Gastroesophageal sphincter (tissue), 4 donors: Measurements from ENCODE around the gene AHSA1. TPM values are rescaled to one million over a fixed set of nuclear protein-coding genes. Genes with fewer than 3 reads are reported as not detected.

Experiments used
- ATAC-seq: fragments of 150-250 bp; one replicate; pipeline ENCODE4 v1.9.1; 2016; ENCODE audit warnings: mild to moderate bottlenecking, moderate library complexity
- H3K27ac ChIP-seq, 4 donors: fragments of 200-600 bp; sonication (generic) in 3 of 4; 1 replicate in 3 of 4; 2 replicates in 1 of 4; pipeline ENCODE4 v1.5.1; 2016 to 2019
- H3K27me3 ChIP-seq: fragments of 200-600 bp; sonication (generic); one replicate; pipeline ENCODE4 v1.5.1; 2019
- H3K36me3 ChIP-seq, 2 donors: fragments of 200-600 bp; sonication (generic); one replicate each; pipeline ENCODE4 v1.5.1; 2019; ENCODE audit warnings: control low read depth in 1 of 2
- H3K4me1 ChIP-seq, 3 donors: fragments of 200-600 bp; sonication (generic); 1 replicate in 2 of 3; 2 replicates in 1 of 3; pipeline ENCODE4 v1.5.1; 2016 to 2019; ENCODE audit warnings: control low read depth in 2 of 3
- H3K4me3 ChIP-seq, 2 donors: fragments of 200-600 bp; sonication (generic); one replicate each; pipeline ENCODE4 v1.5.1; 2019; ENCODE audit warnings: mild to moderate bottlenecking in 1 of 2, moderate library complexity in 1 of 2
- H3K9me3 ChIP-seq, 3 donors: fragments of 200-600 bp; sonication (generic); one replicate each; pipeline ENCODE4 v1.5.1; 2017 to 2019; ENCODE audit warnings: control low read depth in 2 of 3
- EP300 ChIP-seq: sonication (generic); formaldehyde crosslinking; IDR thresholded peaks from one replicate; pipeline ENCODE4 v1.6.1; 2017; ENCODE audit warnings: antibody characterized with exemption, mild to moderate bottlenecking
- POLR2A ChIP-seq, 2 donors: fragments of 450-650 bp; IDR thresholded peaks; one replicate each; pipeline ENCODE4 v1.6.1; 2017; ENCODE audit warnings: antibody characterized with exemption in 2 of 2, mild to moderate bottlenecking in 2 of 2, moderate library complexity in 1 of 2
- POLR2AphosphoS5 ChIP-seq: sonication (generic); formaldehyde crosslinking; IDR thresholded peaks from one replicate; pipeline ENCODE4 v1.6.1; 2017; ENCODE audit warnings: antibody characterized with exemption
- WGBS, 2 donors: methylation state at CpG; one replicate each; pipeline ENCODE4 v1.1.5; 2018; ENCODE audit warnings: low coverage in 1 of 2; 5-methylcytosine and 5-hydroxymethylcytosine counted together
- total RNA-seq, 4 donors: library from RNA; depleted of rRNA; stranded (reverse); fragments of >200 nt; gene quantifications; one replicate each; pipeline ENCODE4 v1.1.0, GENCODE V29; 2016
- TF ChIP-seq, protein P1 (sequence below), 4 experiments: fragments of 200-600 bp in 2 of 4; fragments of 450-650 bp in 2 of 4; sonication (generic) in 1 of 4; IDR thresholded peaks; one replicate each; pipeline ENCODE4 v1.5.1; 2017 to 2019; ENCODE audit warnings: antibody characterized with exemption in 4 of 4, mild to moderate bottlenecking in 2 of 4, moderate library complexity in 2 of 4

Gene AHSA1
- total RNA-seq, 4 donors from 2014 or later: 115 to 166 (median 129) TPM

- ATAC-seq: no peak
- TF ChIP-seq POLR2A (IDR thresholded peaks at IDR 0.05) (no peak), POLR2AphosphoS5 (no peak), EP300 (no peak)
- TF ChIP-seq, protein P1, sequence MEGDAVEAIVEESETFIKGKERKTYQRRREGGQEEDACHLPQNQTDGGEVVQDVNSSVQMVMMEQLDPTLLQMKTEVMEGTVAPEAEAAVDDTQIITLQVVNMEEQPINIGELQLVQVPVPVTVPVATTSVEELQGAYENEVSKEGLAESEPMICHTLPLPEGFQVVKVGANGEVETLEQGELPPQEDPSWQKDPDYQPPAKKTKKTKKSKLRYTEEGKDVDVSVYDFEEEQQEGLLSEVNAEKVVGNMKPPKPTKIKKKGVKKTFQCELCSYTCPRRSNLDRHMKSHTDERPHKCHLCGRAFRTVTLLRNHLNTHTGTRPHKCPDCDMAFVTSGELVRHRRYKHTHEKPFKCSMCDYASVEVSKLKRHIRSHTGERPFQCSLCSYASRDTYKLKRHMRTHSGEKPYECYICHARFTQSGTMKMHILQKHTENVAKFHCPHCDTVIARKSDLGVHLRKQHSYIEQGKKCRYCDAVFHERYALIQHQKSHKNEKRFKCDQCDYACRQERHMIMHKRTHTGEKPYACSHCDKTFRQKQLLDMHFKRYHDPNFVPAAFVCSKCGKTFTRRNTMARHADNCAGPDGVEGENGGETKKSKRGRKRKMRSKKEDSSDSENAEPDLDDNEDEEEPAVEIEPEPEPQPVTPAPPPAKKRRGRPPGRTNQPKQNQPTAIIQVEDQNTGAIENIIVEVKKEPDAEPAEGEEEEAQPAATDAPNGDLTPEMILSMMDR (IDR thresholded peaks at IDR 0.05): no peak
- Histone ChIP-seq H3K27me3 (peaks cover 7% of the 10 kb centered on the region), H3K9me3 (no peaks in the 10 kb centered on the region), H3K4me1 (no peaks in the 10 kb centered on the region), H3K27ac (no peak overlapping the region), H3K36me3 (peaks cover 2 to 48% of the 10 kb centered on the region in 2 donors), H3K4me3 (no peak overlapping the region)
- 91 to 92% methylated on average over 3 to 4 of the region's 5 CpGs for WGBS, 2 donors
Observed at GRCh38 chr14:77470224-77470870, 12.5 kb downstream of the AHSA1 start.

GRCh38 chr14:77473921-77474320 lies 16.0 kb downstream of the AHSA1 start:
- H3K36me3 ChIP-seq: peaks cover under 1 to 12% of the 10 kb centered on the region in 2 donors
- H3K27ac ChIP-seq: no peak overlapping the region
- H3K27me3 ChIP-seq: peaks cover 7% of the 10 kb centered on the region
- no peaks in the 10 kb centered on the region for H3K9me3 ChIP-seq
- H3K4me1 ChIP-seq: no peaks in the 10 kb centered on the region
- ATAC-seq: no peak
- 100% methylated on average over 1 of the region's 5 CpGs; no CpG with 5 or more reads in 1 of the 2 donors for WGBS, 2 donors
- H3K4me3 ChIP-seq: no peak overlapping the region
- TF ChIP-seq POLR2AphosphoS5 (no peak), POLR2A (IDR thresholded peaks at IDR 0.05) (no peak), EP300 (no peak)
- TF ChIP-seq, protein P1 (IDR thresholded peaks at IDR 0.05): no peak

GRCh38 chr14:77474479-77475177 lies 16.7 kb downstream of the AHSA1 start:
- ATAC-seq: no peak
- Histone ChIP-seq H3K27me3 (peaks cover 7% of the 10 kb centered on the region), H3K4me1 (no peaks in the 10 kb centered on the region), H3K36me3 (peaks cover 0 to 5% of the 10 kb centered on the region in 2 donors), H3K27ac (no peak overlapping the region), H3K9me3 (no peaks in the 10 kb centered on the region), H3K4me3 (no peak overlapping the region)
- no peak for TF ChIP-seq POLR2A (IDR thresholded peaks at IDR 0.05)
- WGBS, 2 donors: 65 to 100% methylated on average over 1 to 4 of the region's 9 CpGs

GRCh38 chr14:77475432-77476115 lies 17.7 kb downstream of the AHSA1 start:
- 89% methylated on average over 4 of the region's 35 CpGs; no CpG with 5 or more reads in 1 of the 2 donors for WGBS, 2 donors
- TF ChIP-seq EP300: no peak
- TF ChIP-seq, protein P1 (IDR thresholded peaks at IDR 0.05): no peak
- no peak for TF ChIP-seq POLR2AphosphoS5
- TF ChIP-seq POLR2A (IDR thresholded peaks at IDR 0.05): no peak
- H3K27ac ChIP-seq: no peak overlapping the region
- H3K36me3 ChIP-seq: no peaks in the 10 kb centered on the region
- no peaks in the 10 kb centered on the region for H3K9me3 ChIP-seq
- no peak overlapping the region for H3K4me3 ChIP-seq
- ATAC-seq: no peak
- H3K27me3 ChIP-seq: peaks cover 7% of the 10 kb centered on the region
- no peaks in the 10 kb centered on the region for H3K4me1 ChIP-seq

DNA sequence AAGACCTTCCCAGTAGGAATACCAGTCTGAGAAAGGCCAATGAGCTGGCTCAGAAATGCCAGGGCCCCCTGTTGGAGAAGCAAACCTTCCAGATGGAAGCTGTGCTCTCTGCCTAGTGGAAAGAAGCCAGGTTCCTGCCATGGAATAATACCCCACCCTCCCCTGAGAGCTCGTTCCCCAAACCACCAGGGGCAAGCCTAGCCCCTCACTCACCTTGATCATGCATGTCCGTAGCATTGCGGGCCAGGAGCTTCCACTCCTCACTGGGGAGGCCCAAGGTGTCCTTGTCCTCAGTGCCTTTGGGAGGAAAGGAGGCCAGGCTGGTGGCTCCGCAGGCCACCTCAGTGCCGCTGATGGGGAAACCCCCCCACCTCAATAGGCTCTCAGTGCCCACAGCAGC lies 20.1 kb downstream of the AHSA1 start:
- Histone ChIP-seq H3K4me1 (no peaks in the 10 kb centered on the region), H3K27me3 (peaks cover 7% of the 10 kb centered on the region), H3K9me3 (no peaks in the 10 kb centered on the region), H3K4me3 (no peak overlapping the region), H3K36me3 (no peaks in the 10 kb centered on the region), H3K27ac (no peak overlapping the region)
- no CpG with 5 or more reads among the region's 5 CpGs for WGBS, 2 donors
- ATAC-seq: no peak
- TF ChIP-seq EP300 (no peak), POLR2A (IDR thresholded peaks at IDR 0.05) (no peak), POLR2AphosphoS5 (no peak)
- TF ChIP-seq, protein P1 (IDR thresholded peaks at IDR 0.05): no peak
